HG02943 (cell line): ENCODE measurements around the gene SLC9A6.

ENCODE experiments used
- ATAC-seq: cut with Tn5 transposase; IDR thresholded peaks from one replicate; pipeline ENCODE4 v1.9.1; 2021; ENCODE audit warnings: mild to moderate bottlenecking, low read depth, moderate library complexity; ENCODE audit not compliant: unreplicated experiment

SLC9A6 gene

DNA sequence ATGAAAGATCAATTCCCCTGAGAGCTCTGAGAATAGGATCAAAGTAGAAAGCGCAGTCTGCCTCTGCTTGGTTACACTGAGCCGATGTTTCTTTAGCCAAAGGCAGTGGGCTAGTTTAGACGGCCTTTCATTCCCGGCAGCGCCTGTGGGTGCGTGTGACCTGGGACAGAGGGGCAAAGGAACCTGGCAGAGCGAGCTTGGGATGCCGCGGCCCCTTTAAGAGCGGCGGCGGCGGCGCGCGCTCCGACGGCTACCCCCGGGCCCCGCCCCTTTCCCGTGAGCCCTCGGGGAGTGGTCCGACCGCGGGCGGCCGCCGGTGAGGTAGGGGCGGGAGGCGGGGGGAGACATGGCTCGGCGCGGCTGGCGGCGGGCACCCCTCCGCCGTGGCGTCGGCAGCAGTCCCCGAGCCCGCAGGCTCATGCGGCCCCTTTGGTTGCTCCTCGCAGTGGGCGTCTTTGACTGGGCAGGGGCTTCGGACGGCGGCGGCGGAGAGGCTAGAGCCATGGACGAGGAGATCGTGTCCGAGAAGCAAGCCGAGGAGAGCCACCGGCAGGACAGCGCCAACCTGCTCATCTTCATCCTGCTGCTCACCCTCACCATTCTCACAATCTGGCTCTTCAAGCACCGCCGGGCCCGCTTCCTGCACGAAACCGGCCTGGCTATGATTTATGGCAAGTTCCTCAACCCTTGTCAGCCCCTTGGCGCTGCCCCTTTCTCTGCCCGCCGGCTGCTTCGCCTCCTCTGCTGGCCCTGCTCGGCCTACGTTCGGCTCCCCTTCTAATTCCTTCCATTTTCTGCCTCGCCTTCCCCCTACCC lies at the start of gene SLC9A6:
TSS of gene SLC9A6 (plus strand) at position 279 of the 816 bp plus-strand sequence. CDS start at position 503, 224 bp downstream.
- ATAC-seq = peak; percentile 66

DNA sequence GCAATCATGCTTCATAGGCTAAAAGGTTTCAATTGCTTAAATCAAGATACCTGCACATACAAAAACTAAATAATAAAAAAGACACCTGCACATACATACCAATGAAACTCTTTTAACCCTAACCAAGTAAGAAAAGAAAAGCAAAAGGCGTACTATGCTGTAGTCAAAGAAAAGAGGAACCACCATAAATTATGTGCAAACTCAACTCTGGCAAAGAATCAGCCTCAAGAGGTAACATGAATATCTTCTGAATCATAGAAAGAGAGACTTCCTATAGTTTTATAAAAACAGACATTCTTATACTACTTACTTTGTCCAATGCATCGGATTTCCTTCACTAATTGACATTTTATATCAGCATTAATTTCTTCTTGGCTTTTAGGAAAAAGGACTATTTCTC lies 40.7 kb upstream of the SLC9A6 start:
- no peak for ATAC-seq

DNA sequence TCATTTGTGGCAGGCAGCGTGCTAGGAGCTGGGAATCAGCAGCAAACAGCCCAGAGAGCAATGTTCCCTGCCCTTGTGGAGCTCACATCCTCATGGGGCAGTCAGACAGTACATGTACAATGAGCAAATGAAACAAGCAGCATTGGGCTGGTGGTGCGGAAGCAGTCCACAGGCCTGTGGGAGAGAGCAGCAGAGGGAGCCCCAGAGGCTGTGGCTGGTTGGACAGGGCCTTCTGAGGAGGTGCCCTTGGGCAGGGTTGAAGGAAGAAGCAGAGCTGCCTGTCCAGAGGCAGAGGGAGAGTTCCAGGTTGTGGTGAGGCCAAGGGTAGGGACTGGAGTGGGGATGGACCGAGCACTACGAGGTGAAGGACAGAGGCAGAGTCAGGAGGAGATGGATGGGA lies 33.9 kb upstream of the SLC9A6 start:
- no peak for ATAC-seq

DNA sequence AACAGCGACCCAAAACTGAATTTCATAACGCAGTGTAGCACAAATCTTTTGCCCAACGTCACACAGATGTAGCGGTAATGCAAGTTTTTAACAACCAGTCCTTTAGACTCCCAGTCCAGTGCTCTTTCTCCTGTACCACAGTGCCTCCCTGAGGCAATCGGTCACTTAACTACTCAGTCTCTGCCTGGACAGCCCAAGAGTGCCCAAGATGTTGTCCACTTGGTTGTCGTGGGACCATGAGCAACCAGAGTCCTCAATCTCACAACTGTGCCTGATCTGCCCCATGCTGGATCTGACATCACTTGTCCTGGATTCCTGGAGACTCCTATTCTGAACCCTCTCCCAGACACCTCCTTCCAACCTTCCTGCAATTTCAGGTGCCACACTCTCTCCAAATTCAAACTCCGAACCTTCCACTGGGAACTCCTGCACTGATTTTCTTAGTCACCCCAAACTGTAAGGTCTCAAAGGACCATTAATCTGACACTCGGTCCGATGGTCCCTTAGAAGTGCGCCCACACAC lies 12.1 kb upstream of the SLC9A6 start:
- ATAC-seq = peak; percentile 27

DNA sequence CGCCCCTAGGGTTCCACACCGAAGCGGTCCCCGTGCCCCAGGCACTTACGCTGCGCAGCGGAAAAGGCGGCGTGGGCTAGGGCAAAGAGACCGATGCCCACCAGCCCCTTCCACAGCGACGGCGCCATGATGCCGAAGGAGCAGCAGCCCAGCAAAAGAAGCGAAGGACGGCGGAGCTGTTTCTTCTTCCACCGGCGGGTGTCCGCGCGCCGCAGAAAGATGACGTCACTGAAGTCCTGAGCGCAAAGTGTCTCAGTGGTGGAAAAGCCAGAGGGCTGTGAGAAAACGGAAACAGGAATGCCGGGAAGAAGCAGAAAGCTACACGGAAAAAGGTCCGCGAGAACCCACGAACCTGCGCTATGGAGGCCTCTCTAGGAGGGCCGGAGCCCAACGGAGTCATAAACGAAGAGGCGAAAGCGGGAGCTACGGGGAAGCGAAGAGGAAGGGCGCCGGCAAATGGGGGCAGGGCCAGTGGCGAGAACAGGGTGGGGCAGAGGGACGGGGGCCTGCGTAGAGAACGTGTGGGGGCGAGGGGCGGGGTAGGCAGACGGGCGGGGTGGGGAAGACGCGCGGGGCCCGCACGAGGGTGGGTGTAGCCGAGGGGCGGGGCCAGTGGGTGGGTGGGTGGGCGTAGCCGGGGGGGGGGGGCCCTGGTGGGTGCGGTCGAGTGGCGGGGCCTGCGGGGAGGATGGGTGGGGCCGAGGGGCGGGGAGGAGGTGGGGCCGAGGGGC lies 11.5 kb upstream of the SLC9A6 start, which contains the start of gene MMGT1:
TSS of gene MMGT1 (minus strand) at position 441 of the 731 bp plus-strand sequence. CDS start at position 128, 313 bp downstream.
- ATAC-seq = peak; percentile 80

DNA sequence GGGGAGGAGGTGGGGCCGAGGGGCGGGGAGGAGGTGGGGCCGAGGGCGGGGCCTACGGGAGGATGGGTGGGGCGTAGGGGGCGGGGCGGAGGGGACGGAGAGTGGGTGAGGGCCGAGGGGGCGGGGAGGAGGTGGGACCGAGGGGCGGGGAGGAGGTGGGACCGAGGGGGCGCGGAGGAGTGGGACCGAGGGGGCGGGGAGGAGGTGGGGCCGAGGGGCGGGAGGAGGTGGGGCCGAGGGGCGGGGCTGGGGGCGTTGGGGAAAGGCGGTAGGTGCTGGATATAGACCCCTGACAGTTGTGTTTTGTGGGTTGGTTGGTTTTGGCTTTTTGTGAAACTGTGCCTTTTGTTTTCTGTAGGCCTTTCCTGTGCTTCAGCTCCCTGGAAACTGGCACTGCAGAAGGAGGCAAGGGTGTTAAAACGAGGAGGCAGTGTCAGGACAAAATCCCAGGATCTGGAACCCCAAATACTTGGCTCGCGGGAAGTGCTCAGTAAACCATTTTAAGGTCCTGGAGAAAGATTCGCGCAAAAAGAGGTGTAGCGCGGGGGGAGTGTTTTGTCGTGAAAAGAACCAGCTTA lies 10.9 kb upstream of the SLC9A6 start:
- no peak for ATAC-seq

DNA sequence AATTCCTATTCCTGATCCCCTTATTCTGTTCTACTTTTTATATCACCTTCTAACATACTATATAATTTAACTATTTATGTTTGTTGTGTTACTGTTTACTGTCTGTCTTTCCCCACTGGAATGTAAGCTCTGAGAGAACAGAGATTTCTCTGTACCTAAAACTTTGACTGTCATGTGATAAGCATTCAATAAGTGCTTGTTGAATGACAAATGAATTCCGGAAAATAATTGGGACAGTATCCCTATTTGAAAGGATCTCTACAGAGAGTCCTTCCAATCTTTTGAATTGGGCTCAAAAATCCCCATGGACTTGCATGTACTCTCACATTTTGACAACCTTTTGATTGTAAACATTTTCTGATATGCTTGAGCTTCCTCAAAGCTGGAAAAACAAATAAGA lies 9.8 kb upstream of the SLC9A6 start:
- no peak for ATAC-seq

DNA sequence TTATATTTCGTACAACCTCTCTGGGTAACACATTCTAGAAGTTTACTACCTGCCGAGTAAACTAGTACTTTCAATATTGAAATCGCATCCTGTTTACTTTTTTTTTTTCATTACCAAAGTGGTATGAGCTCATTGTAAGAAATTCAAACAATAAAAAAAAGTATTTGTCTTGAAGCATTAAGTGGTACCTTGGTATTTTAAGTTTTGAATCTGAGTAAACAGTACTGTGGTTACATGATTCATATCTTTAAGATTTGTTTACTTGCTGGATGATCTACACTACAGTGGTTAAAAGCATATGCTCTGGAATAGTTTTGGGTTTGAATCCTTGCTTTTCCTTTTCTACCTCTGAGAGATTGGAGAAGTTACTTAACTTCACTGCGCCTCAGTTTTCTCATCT lies 7.6 kb upstream of the SLC9A6 start:
- no peak for ATAC-seq

DNA sequence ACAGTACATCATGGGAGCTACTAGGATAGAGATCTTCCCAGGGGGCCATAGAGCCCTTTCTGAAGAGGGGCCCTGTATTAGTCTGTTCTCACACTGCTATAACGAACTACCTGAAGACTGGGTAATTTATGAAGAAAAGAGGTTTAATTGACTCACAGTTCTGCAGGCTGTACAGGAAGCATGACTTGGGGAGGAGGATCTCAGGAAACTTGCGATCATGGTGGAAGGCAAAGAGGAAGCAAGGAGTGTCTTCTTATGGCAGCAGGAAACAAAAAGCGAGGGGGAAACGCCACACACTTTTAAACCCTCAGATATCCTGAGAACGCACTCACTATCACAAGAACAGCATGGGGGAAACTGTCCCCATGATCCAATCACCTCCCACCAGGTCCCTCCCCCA lies 4.2 kb upstream of the SLC9A6 start:
- no peak for ATAC-seq

DNA sequence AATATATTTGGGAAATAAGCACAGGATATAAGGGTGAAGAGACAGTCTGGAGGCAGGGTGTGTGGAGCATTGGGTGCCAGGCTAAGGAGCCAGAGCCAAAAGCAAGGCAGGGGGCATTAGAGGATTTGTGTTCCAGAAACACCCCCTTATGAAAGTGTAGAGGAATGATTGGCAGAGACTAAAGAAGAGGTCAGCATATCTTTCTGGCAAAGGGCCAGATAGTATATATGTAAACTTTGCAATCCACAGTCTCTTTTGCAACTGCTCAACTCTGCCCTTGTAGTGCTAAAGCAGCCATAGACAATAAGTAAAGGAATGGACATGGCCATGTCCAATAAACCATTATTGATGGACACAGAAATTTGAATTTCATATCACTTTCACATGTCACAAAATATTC lies 3.6 kb upstream of the SLC9A6 start:
- ATAC-seq = no peak

DNA sequence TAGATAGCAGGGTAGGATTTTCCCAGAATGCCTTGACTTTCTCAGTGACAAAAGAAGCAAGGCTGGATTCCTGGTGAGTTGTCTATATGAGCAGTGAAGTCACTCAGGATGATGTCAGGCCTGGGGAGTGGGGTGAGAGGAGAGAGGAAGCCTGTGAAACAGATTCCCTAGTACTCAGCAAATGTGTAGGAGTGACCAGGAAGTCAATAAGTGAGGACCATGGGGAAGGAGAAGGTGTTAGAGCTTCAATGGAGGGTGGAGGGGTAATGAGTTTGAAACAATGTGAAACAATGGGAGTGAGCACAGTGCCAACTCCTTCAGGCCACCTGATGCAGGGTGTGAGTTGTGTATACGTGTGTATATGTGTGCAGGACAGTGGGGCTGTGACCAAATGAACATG lies 2.4 kb upstream of the SLC9A6 start:
- ATAC-seq = no peak

DNA sequence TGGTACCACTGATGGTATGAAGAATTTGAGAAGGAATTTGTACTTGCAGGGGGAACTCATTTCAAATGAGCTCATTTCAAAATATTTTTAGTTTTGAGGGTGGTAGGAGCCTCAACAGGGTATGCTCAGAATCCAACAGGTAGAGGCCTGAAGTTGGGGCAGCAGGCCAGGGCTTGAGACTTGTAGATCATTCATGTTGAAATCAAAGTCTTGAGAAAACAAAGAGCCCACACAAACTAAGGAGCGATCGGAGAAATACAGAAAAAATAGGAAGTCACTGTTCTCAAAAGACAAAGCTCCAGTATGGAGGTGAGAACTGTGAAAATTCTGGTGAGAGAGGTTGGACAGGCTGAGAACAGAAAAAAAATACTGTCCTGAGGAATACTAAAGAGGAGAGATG lies 979 bp upstream of the SLC9A6 start:
- ATAC-seq = no peak

DNA sequence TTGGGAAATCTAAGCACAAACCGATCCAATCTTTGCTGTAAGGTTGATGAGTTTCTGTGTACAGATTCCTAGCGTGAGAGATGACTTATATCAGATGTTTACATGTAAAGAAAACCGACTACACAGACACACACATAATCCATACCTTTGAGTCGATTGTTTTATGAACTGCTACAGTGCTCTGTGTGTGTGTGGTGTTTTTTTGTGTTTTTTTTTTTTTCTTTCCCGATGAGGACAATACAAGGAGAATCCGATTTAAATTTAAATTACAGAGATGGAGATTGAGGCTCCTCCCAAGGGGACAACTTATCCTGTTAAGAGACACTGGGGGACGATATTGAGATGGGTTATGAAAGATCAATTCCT lies 461 bp upstream of the SLC9A6 start:
- ATAC-seq = peak; percentile 24

DNA sequence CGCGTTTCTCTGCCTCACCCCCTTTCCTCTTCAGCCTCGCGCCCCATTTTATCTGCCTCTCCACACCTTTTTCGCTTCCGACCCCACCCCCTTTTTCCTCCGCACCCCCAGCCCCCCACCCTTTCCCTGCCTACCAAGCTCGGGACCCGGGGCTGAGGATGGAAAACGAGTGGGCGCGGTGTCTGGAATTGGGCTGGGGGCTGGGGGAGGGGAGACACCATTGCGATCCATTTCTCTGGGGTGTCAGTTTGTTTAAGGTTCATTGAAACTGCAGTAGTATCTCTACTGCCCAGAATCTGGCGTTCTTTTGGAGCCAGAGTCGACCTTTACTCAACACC lies 707 bp downstream of the SLC9A6 start:
- no peak for ATAC-seq

DNA sequence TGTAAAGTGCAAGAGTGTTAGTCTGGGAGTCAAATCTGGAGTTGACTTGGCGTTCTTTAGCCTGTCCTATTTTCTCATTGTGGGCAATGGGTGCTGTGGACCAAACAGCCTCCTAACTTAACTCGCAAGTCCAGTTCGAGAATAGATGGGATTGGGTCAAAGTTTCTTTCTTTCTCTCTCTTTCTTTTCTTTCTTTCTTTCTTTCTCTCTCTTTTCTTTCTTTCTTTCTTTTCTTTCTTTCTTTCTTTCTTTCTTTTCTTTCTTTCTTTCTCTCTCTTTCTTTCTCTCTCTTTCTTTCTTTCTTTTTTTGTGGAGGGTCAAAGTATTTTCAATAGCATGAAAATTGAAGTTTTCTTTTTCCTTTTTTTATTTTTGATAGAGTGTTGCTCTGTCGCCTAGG lies 3.0 kb downstream of the SLC9A6 start:
- no peak for ATAC-seq

DNA sequence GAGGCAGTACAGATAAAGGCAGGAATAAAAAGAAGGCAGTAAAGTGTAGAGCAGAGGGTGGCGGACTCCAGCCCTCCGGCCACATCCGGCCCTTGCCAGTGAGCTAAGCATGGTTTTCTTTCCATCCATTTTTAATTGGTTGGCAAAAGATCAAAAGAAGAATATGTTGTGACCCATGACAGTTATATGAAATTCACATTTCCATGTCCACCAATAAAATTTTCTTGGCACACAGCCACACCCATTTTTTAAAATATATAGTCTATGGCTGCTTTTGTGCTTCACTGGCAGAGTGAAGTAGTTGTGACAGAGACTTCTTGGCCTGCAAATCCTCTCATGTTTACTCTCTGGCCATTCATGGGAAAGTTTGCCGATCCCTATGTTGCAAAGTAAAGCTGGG lies 29.8 kb downstream of the SLC9A6 start:
- ATAC-seq = no peak

DNA sequence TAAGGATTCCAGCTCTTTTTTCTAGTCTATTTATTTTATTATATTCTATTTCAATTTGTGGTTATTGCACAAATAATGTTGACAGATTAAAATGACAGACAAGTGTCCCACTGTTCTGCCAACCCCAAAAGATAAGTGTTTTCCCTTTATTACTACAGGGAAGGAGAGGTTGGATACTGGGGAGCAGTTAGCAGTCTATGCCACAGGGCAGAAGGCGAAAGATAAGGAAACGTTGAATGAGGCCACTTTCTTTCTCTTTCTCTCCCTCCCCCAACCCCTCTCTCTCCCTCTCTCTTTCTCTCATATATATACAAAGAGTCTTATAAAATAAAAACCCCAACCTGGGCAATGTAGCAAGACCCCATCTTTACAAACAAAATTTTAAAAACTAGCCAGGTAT lies 31.6 kb downstream of the SLC9A6 start:
- no peak for ATAC-seq

DNA sequence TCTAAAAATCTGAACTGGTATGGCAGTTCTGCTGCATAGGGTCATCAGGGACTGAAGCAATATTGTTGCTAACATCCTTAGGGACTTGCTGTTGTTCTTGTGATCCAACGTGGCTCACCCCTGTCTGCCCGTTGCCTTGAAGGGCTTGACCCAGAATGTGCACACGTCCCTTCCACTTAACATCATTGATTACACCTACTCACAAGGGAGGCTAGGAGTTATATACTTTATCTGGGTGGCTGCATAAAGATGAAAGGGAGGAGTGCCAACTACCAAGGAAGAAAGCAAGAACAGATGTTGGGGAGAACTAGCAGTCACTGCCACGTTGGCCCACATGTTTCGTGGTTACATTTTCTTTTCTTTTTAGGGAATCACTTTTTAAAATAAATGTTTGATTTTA lies 34.0 kb downstream of the SLC9A6 start:
- no peak for ATAC-seq

DNA sequence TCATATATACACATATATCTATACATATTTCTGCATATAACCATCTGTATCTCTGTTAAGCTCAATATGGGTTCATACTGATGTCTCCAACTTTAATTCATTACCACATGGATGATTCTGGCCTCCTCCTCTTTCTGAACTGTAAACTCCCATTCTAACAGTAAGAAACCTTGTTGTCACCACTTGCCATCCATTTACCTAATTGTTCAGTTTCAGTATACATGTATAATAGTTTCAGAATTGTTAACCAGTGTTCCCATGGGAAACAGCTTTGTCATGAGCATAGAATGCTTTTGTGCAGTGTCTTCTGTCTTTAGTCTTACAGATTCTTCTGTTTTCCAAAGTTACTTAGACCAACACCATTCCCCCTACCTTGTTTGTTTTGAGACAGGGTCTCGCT lies 35.9 kb downstream of the SLC9A6 start:
- ATAC-seq = no peak

DNA sequence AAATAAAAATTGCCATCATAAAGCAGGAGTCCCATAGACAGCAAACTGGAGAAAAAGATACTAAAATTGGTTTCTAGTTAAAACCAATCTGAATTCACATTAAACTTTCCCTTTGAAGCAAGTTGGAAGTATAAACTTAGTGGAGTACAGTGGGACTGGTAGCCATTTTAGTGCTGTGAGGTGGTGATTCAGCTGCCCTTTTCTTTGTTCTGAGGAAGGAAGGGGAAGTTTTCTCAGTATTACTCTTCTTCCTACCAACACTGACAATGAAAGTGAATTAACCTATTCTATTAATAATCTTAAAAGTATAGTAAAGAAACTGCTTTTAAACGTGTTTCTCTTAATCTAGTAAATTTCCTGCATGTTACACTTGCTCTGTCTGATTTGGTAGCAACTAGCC lies 36.7 kb downstream of the SLC9A6 start:
- no peak for ATAC-seq

DNA sequence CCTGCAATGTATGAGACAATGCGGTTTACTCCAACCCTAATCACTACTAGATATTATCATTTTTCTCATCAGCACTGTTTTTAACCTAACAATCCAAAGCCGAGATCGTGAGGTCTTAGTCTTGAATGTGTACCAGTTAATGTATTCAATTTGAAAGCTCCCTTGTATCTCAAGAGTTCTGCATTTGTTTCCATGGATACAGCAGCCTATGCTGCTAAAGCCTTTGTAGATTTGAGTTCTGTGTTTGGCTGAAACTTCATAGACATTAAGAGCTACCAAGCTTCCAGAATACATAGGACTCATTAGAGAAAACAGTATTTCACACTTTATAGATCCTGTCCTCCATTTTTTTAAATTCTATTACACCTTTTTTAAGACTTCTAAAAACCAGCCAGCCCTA lies 39.9 kb downstream of the SLC9A6 start:
- ATAC-seq = no peak
